NCI-H2196 treated with DMSO at 0.1 percent for 48 hours (cell line): ENCODE data around the gene CERS6.
A peak's percentile ranks its signal among the peaks of the same experiment; 100 is the strongest.
"Not testable (repeated sequence)": the region's sequence is repeated elsewhere in the genome, so short reads cannot be mapped to it uniquely, and the experiment has no call there.

Experiments used
- DNase-seq: peaks from one replicate; lab custom pipeline; 2025; ENCODE audit not compliant: unreplicated experiment; lab: John Stamatoyannopoulos, UW

The CERS6 gene

GRCh38 chr2:168753765-168754329 is 297.8 kb downstream of the CERS6 start:
- no peak for DNase-seq

- DNase-seq = no peak
Observed at GRCh38 chr2:168757223-168757622, 301.2 kb downstream of the CERS6 start.

DNA sequence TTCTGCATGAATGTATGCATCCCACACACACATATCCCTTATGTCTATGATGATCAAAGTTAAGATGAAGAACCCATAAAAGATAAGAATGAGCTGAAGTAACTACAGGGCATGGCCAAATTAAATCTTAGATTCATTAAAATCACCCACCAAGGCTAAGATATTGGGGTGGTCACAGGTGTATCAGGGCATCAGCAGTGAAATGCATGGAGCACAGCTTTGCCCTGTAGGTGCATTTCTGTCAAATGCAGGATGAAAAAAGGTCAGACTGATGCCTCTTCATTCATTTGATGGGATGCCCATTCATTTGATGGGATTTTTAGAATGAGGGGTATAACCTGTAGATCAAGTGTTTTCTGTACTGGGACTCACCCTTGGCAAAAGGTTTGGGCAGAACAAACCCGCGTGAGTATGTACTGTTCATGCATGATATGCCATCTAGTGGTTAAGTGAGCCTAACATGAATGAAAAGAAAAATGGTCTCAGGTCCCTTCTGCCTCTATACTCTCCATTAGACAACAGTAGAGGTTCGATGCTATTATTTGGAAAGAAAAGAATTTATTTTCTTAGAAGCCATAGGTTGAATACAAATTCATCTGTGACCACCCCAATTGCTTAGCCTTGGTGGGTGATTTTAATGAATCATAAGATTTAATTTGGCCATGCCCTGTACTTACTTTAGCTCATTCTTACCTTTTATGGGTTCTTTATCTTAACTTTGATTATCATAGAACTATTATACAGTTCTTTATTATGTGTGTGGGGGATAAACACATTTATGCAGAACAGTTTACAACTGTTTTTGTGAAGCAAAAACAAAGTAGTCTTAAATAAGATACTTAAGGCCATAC is 303.1 kb downstream of the CERS6 start:
- peak; percentile 14 for DNase-seq

GRCh38 chr2:168765401-168765800 is 309.3 kb downstream of the CERS6 start:
- no peak for DNase-seq

DNA sequence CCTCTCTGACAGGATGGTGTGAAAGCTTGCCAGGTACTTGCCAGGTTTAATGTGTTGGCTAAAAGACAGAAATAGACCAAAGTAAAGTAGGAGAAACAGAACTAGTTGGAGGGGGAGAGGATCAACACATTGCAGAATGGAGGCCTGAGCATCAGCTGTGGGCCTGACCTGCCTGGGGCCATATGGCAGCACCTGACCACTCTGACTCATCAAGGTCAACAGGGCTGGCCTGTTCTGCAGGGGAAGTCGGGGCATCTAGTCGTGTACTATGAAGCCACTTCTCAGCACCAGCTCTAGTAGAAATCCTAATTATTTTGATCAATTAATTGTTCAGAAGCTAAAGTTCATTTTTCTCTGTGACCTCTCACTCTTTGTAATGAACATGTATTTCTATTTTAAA is 310.5 kb downstream of the CERS6 start:
- no peak for DNase-seq

- DNase-seq = no peak
Observed at GRCh38 chr2:168767258-168767657, 311.2 kb downstream of the CERS6 start.

- DNase-seq = not testable (repeated sequence)
Observed at GRCh38 chr2:168768357-168768756, 312.3 kb downstream of the CERS6 start.

DNA sequence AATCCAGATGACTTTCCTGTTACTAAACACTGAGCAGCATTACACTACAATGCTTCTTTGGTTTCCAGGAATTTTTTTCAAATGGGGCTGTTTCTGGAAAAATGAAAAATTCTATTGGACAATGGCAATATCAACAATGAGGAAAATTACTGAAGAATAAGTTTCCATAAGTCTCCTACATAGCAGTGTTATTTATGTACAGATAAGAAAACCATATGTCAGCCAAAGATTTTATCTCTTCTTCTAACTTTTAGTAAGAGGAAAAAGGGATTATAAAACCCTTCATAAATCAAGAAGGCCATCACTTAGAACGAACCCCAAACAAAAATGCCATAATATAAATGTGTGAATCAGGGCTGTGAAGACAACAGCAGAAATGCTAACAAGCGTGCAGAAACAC is 314.7 kb downstream of the CERS6 start:
- DNase-seq = no peak

DNA sequence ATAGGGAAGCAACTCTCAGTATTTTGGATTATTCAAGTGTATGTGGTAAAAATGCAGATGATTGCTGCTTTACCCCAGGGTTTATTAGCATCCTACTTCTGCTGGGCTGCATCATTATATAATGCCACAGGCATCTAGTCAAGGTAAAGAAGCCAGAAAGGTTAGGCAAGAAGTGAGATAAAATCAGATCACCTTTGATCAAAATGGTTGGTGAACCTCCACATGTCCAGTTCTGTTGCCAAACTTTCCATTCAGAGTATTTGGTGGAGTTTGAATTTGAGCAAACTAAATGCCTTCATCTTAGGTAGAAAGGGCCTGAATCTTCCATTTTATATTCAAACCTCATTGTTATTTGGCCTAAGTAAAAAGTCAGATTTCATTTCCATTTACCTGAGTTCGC is 316.6 kb downstream of the CERS6 start:
- no peak for DNase-seq

DNA sequence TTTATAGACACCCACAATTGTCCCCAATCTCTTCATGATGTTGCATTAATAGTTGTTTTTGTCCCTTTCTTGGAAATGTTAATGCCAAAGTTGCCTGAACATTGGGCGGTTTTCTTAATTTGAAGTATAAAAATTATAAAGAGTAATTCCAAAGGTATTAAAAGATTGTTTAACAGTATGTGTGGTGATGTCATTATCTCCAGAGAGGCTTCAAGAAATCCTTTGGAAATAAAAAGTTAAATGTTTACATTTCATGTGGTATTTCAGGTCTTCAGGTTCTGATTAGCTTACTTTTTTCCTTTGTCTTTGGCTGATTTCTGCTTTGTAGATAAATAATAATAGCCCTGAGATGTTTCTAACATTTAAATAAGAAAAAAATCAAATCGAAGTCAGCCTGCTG is 317.1 kb downstream of the CERS6 start:
- no peak for DNase-seq

DNA sequence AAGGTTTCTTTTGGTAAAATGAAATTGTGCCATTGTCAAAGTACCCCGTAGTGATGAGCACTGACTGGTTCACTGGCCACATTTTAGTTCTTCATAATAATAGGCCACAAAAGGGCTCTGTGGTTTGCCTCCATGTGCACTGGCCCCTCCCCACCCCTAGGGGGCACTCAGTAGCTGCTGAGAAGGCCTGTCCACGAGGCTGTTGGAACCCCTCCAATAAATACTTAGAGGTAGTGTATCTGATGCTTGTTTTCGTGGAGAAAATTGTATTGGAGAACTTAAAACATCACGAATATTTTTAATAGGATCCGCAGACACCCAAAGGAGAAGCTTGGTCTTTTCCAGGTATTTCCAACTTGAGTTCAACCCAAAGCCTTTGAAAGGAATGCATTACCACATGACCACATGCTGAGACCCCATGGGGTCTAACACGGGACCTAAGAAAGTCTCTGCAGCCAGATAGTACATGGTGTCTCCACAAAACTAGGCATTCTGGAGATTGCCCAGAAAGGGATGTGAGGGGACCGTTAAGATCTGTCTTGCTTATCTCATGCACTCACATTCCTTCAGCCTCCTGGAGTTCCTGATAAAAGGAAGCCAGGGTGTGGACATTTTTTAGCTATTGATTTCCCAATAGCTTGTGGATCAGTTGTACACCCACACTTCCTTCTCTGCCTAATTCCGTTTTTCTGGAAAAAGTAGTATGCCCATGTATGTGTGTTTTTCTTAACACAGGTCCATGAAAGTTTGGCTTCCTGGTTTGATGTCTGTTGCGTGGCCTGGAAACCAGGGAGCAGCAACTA is 317.8 kb downstream of the CERS6 start:
- DNase-seq = peak; percentile 10

- no peak for DNase-seq
Observed at GRCh38 chr2:168775837-168776236, 319.8 kb downstream of the CERS6 start.

DNA sequence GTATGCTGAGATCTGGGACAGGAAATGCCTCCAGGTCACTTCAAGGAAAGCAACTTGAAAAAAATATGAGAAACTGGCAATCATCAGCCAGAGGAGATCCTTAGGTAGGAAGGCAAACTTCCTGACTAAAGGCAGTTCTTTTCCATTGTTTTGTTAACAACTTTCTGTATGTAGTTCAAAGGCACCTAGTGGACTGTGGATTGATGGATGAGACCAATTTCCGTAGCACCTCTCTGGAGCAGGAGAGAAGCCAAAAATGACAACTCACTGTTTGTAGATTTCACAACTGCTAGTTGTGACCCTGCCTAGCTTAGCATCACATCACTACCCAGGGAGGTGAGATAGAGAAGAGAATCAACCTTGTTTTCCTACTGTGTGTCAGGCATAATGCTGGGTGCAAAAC is 324.6 kb downstream of the CERS6 start:
- no peak for DNase-seq

GRCh38 chr2:168781191-168781817 is 325.2 kb downstream of the CERS6 start:
- no peak for DNase-seq

GRCh38 chr2:168782271-168782670 is 326.2 kb downstream of the CERS6 start:
- no peak for DNase-seq

DNA sequence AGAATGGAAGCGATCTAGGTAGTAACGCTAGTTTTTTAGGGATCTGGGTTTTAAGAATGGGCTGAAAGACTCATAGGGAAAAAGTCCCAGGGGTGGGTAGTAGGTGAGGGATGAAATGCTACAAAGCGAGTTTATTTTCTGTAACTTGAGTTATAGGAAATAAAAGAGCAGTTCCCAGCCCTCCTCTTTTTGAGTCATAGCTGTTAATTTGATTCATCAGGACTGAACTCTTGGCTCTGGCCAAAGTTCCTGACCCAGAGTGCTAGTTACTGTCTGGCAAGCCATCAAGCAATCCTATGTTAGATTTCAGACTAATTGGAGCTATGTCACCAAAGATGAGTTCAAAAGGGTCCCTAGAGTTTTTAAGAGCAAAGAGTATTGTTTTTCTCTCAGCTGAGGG is 328.9 kb downstream of the CERS6 start:
- DNase-seq = no peak

- DNase-seq = no peak
Observed at GRCh38 chr2:168787098-168787781, 331.2 kb downstream of the CERS6 start.

DNA sequence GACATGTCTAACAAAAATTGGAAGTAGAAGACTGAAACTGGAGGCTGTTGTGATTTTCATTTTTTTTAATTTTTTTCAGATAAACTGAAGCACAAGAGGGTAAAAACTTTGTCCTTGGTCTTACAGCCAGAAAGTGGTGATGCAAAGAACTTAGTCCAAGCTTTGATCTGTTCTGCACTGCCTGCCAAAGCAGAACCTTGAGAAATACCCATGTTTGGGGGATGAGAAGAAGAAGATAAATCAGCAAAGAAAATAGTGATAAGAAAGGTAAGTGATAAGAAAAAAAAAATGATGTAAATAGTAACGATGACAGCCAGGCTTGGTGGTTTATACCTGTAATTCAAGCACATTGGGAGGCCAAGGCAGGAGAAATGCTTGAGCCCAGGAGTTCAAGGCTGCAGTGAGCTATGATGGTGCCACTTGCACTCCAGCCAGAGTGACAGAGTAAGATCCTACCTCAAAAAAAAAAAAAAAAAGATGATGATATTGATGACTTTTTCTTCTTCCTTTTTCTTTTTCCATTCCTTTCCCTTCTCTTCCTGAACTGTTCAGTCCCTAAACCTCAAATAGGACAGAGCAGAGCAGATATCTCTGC is 331.8 kb downstream of the CERS6 start:
- no peak for DNase-seq

- DNase-seq = no peak
Observed at GRCh38 chr2:168789776-168790175, 333.7 kb downstream of the CERS6 start.

- DNase-seq = no peak
Observed at GRCh38 chr2:168790226-168790902, 334.3 kb downstream of the CERS6 start.
